Measurements from ENCODE around the gene RTL10.

GRCh38 chr22:19900707-19901436 lies 46.2 kb upstream of the RTL10 start:
- TF ChIP-seq CTCF (conservative IDR thresholded peaks at IDR 0.05; ENCODE audit: low read depth, low read length) (no peak), EZH2 (IDR thresholded peaks at IDR 0.05; ENCODE audit: borderline replicate concordance, low read depth, low read length, poor library complexity, severe bottlenecking) (no peak)
